HEK293 (cell line): ENCODE results near the gene PDZD2.

Experiments used
- CTCF ChIA-PET: fragments of 350-600 bp; formaldehyde crosslinking; extraction: SDS; loops from one replicate; lab custom pipeline; 2021; ENCODE audit warnings: antibody characterized with exemption; lab: Yijun Ruan, JAX
- POLR2A ChIA-PET: fragments of 300-600 bp; formaldehyde crosslinking; extraction: SDS; loops from one replicate; lab custom pipeline; 2020; ENCODE audit warnings: antibody characterized with exemption, inconsistent platforms; lab: Yijun Ruan, JAX
- H3K27ac ChIP-seq: fragments of 200-500 bp; sonication (Bioruptor generic); 2 replicates; pipeline ENCODE4 v1.5.1; 2014; ENCODE audit warnings: low read depth, low read length, control low read depth, inconsistent platforms; ENCODE audit errors: extremely low read depth
- H3K36me3 ChIP-seq, 2 experiments: fragments of 200-500 bp in 1 of 2; sonication (Bioruptor generic) in 1 of 2; 1 replicate in 1 of 2; 2 replicates in 1 of 2; pipeline ENCODE4 v1.5.1; 2014 to 2017; ENCODE audit warnings: inconsistent platforms in 2 of 2, low read length in 2 of 2; ENCODE audit not compliant: control insufficient read depth in 2 of 2, insufficient read depth in 1 of 2
- H3K4me1 ChIP-seq: fragments of 200-500 bp; sonication (Bioruptor generic); 2 replicates; pipeline ENCODE4 v1.5.1; 2014; ENCODE audit warnings: mild to moderate bottlenecking, low read length, inconsistent platforms; ENCODE audit not compliant: control insufficient read depth, insufficient read depth
- H3K4me3 ChIP-seq: 2 replicates; pipeline ENCODE4 v1.5.1; 2011; ENCODE audit warnings: low read depth, mild to moderate bottlenecking, control low read depth, low read length, moderate library complexity
- H3K9me3 ChIP-seq: fragments of 200-500 bp; sonication (Bioruptor generic); 2 replicates; pipeline ENCODE4 v1.5.1; 2014; ENCODE audit warnings: low read depth, low read length, inconsistent platforms; ENCODE audit not compliant: control insufficient read depth, insufficient read depth
- GLIS2 ChIP-seq: fragments of 450-650 bp; formaldehyde crosslinking; IDR thresholded peaks from 2 replicates; pipeline ENCODE4 v1.5.1; 2016; ENCODE audit warnings: missing biosample characterization, missing genetic modification characterization
- OVOL3 ChIP-seq: fragments of 450-650 bp; formaldehyde crosslinking; IDR thresholded peaks from 2 replicates; pipeline ENCODE4 v1.5.1; 2016; ENCODE audit warnings: missing biosample characterization, missing genetic modification characterization
- ZNF114 ChIP-seq: fragments of 450-650 bp; formaldehyde crosslinking; IDR thresholded peaks from 2 replicates; pipeline ENCODE4 v1.5.0; 2017; ENCODE audit warnings: missing biosample characterization, missing genetic modification characterization
- ZNF133 ChIP-seq: fragments of 450-650 bp; formaldehyde crosslinking; IDR thresholded peaks from 2 replicates; pipeline ENCODE4 v1.5.1; 2016; ENCODE audit warnings: missing biosample characterization, missing genetic modification characterization
- ZNF239 ChIP-seq: fragments of 450-650 bp; formaldehyde crosslinking; IDR thresholded peaks from 2 replicates; pipeline ENCODE4 v1.5.1; 2016; ENCODE audit warnings: missing biosample characterization, missing genetic modification characterization
- ZNF311 ChIP-seq: fragments of 450-650 bp; formaldehyde crosslinking; IDR thresholded peaks from 2 replicates; pipeline ENCODE4 v1.5.1; 2017; ENCODE audit warnings: missing biosample characterization, missing genetic modification characterization, borderline replicate concordance
- ZNF433 ChIP-seq: fragments of 450-650 bp; formaldehyde crosslinking; IDR thresholded peaks from 2 replicates; pipeline ENCODE4 v1.5.1; 2016; ENCODE audit warnings: missing biosample characterization, missing genetic modification characterization, low read depth
- ZNF501 ChIP-seq: fragments of 450-650 bp; formaldehyde crosslinking; IDR thresholded peaks from 2 replicates; pipeline ENCODE4 v1.5.1; 2016; ENCODE audit warnings: missing biosample characterization, missing genetic modification characterization
- ZNF560 ChIP-seq: fragments of 450-650 bp; formaldehyde crosslinking; IDR thresholded peaks from 2 replicates; pipeline ENCODE4 v1.5.1; 2017; ENCODE audit warnings: missing biosample characterization, missing genetic modification characterization, borderline replicate concordance
- ZNF670 ChIP-seq: fragments of 450-650 bp; formaldehyde crosslinking; IDR thresholded peaks from 2 replicates; pipeline ENCODE4 v1.5.1; 2016; ENCODE audit warnings: missing biosample characterization, missing genetic modification characterization, low read depth
- ZNF701 ChIP-seq: fragments of 450-650 bp; formaldehyde crosslinking; IDR thresholded peaks from 2 replicates; pipeline ENCODE4 v1.5.1; 2016; ENCODE audit warnings: missing biosample characterization, missing genetic modification characterization
- ZNF747 ChIP-seq: fragments of 450-650 bp; formaldehyde crosslinking; IDR thresholded peaks from 2 replicates; pipeline ENCODE4 v1.5.1; 2016; ENCODE audit warnings: missing biosample characterization, missing genetic modification characterization
- ZSCAN23 ChIP-seq: fragments of 450-650 bp; formaldehyde crosslinking; IDR thresholded peaks from 2 replicates; pipeline ENCODE4 v1.5.1; 2016; ENCODE audit warnings: missing biosample characterization, missing genetic modification characterization
- TF ChIP-seq, protein P1 (sequence below): fragments of 450-650 bp; formaldehyde crosslinking; IDR thresholded peaks from 2 replicates; pipeline ENCODE4 v1.5.1; 2017; ENCODE audit warnings: missing biosample characterization, missing genetic modification characterization
- TF ChIP-seq, protein P2 (sequence below): fragments of 450-650 bp; formaldehyde crosslinking; conservative IDR thresholded peaks from 2 replicates; pipeline ENCODE4 v1.5.1; 2016; ENCODE audit warnings: low read depth, missing biosample characterization, missing genetic modification characterization
- TF ChIP-seq, protein P3 (sequence below): fragments of 450-650 bp; formaldehyde crosslinking; IDR thresholded peaks from 2 replicates; pipeline ENCODE4 v1.5.1; 2016; ENCODE audit warnings: missing biosample characterization, missing genetic modification characterization

Gene PDZD2

DNA sequence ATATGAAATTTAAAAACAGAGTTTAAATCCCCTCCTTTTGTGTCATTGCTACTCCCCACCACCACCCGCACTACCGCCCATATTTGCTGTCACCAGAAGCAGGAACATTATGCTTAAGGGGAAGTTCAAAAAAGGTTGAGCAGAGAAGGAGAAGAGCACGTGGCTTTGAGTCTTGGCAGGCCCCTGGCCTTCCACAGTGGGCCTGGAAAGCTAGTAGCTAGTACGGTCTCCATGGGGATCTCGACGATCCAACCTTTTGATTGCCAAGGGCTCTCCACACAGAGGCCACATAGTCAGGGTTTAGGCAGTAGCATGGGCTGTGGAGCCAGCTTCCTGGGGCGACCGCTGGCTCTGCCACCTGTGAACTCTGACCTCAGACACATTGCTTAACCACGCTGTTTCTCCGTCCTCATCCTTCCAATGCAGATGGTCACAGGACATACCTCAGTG, 445.1 kb downstream of the PDZD2 start:
- Histone ChIP-seq H3K27ac (no peak overlapping the region), H3K9me3 (no peaks in the 10 kb centered on the region), H3K4me3 (no peak overlapping the region), H3K4me1 (no peaks in the 10 kb centered on the region), H3K36me3 (no peaks in the 10 kb centered on the region; a peak in 1 of 3 replicates)
- ChIA-PET POLR2A (no interaction called here), CTCF (interaction anchor here (2.0 kb wide), 1 partner anchor 9 kb away, joined by 8 read pairs; no protein-coding TSS in a partner anchor)
- TF ChIP-seq ZNF670 (tag by site-specific recombination), result no peak
- TF ChIP-seq GLIS2, result no peak
- TF ChIP-seq, protein P1, sequence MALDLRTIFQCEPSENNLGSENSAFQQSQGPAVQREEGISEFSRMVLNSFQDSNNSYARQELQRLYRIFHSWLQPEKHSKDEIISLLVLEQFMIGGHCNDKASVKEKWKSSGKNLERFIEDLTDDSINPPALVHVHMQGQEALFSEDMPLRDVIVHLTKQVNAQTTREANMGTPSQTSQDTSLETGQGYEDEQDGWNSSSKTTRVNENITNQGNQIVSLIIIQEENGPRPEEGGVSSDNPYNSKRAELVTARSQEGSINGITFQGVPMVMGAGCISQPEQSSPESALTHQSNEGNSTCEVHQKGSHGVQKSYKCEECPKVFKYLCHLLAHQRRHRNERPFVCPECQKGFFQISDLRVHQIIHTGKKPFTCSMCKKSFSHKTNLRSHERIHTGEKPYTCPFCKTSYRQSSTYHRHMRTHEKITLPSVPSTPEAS (tag by site-specific recombination), result no peak
- TF ChIP-seq, protein P2, sequence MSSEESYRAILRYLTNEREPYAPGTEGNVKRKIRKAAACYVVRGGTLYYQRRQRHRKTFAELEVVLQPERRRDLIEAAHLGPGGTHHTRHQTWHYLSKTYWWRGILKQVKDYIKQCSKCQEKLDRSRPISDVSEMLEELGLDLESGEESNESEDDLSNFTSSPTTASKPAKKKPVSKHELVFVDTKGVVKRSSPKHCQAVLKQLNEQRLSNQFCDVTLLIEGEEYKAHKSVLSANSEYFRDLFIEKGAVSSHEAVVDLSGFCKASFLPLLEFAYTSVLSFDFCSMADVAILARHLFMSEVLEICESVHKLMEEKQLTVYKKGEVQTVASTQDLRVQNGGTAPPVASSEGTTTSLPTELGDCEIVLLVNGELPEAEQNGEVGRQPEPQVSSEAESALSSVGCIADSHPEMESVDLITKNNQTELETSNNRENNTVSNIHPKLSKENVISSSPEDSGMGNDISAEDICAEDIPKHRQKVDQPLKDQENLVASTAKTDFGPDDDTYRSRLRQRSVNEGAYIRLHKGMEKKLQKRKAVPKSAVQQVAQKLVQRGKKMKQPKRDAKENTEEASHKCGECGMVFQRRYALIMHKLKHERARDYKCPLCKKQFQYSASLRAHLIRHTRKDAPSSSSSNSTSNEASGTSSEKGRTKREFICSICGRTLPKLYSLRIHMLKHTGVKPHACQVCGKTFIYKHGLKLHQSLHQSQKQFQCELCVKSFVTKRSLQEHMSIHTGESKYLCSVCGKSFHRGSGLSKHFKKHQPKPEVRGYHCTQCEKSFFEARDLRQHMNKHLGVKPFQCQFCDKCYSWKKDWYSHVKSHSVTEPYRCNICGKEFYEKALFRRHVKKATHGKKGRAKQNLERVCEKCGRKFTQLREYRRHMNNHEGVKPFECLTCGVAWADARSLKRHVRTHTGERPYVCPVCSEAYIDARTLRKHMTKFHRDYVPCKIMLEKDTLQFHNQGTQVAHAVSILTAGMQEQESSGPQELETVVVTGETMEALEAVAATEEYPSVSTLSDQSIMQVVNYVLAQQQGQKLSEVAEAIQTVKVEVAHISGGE (tag by site-specific recombination), result no peak
- no peak for TF ChIP-seq ZNF701 (tag by site-specific recombination)

DNA sequence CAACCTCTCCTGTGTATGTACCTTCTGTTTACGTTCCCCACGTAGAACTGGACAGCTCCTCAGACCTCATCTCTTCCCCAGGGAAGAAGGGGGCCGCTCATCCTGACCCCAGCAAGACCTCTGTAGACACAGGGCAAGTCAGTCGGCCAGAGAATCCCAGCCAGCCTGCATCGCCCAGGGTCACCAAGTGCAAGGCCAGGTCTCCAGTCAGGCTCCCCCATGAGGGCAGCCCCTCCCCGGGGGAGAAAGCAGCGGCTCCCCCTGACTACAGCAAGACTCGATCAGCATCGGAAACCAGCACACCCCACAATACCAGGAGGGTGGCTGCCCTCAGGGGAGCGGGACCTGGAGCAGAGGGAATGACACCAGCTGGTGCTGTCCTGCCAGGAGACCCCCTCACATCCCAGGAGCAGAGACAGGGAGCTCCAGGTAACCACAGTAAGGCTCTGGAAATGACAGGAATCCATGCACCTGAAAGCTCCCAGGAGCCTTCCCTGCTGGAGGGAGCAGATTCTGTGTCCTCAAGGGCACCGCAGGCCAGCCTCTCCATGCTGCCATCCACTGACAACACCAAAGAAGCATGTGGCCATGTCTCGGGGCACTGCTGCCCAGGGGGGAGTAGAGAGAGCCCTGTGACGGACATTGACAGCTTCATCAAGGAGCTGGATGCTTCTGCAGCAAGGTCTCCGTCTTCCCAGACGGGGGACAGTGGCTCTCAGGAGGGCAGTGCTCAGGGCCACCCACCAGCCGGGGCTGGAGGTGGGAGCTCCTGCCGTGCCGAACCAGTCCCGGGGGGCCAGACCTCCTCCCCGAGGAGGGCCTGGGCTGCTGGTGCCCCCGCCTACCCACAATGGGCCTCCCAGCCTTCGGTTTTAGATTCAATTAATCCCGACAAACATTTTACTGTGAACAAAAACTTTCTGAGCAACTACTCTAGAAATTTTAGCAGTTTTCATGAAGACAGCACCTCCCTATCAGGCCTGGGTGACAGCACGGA, 448.5 kb downstream of the PDZD2 start:
- Histone ChIP-seq H3K27ac (no peak overlapping the region), H3K9me3 (no peaks in the 10 kb centered on the region), H3K36me3 (no peaks in the 10 kb centered on the region), H3K4me1 (no peaks in the 10 kb centered on the region), H3K4me3 (no peak overlapping the region)
- POLR2A ChIA-PET, result interaction anchor here (0.5 kb wide), 1 partner anchor 67 kb away, joined by 3 read pairs; no protein-coding TSS in a partner anchor
- CTCF ChIA-PET, result interaction anchor here (0.7 to 2.5 kb wide), 3 partner anchors 10 to 1557 kb away, joined by 3 to 11 read pairs (median 11); no protein-coding TSS in a partner anchor
- TF ChIP-seq ZNF433 (no peak), ZNF114 (tag by site-specific recombination) (no peak), ZNF311 (no peak), ZNF239 (tag by site-specific recombination) (no peak)

DNA sequence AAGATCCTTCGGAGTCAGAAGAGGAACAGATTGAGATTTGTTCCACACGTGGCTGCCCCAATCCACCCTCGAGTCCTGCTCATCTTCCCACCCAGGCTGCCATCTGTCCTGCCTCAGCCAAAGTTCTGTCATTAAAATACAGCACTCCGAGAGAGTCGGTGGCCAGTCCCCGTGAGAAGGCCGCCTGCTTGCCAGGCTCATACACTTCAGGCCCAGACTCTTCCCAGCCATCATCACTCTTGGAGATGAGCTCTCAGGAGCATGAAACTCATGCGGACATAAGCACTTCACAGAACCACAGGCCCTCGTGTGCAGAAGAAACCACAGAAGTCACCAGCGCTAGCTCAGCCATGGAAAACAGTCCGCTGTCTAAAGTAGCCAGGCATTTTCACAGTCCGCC, 449.3 kb downstream of the PDZD2 start:
- POLR2A ChIA-PET, result interaction anchor here (0.5 kb wide), 1 partner anchor 67 kb away, joined by 3 read pairs; no protein-coding TSS in a partner anchor

More for the DNA sequence above, 449.3 kb downstream of the PDZD2 start:
- H3K27ac ChIP-seq, result no peak overlapping the region
- no peaks in the 10 kb centered on the region for H3K4me1 ChIP-seq
- CTCF ChIA-PET, result interaction anchor here (1.0 to 2.1 kb wide), 2 partner anchors 10 to 11 kb away, joined by 3 to 11 read pairs; no protein-coding TSS in a partner anchor
- H3K9me3 ChIP-seq, result no peaks in the 10 kb centered on the region
- no peaks in the 10 kb centered on the region for H3K36me3 ChIP-seq
- H3K4me3 ChIP-seq, result no peak overlapping the region
- TF ChIP-seq ZNF501 (no peak), ZNF747 (tag by site-specific recombination) (no peak), ZSCAN23 (tag by site-specific recombination) (no peak), ZNF560 (no peak), OVOL3 (tag by site-specific recombination) (no peak), ZNF133 (tag by site-specific recombination) (no peak)
- TF ChIP-seq, protein P3, sequence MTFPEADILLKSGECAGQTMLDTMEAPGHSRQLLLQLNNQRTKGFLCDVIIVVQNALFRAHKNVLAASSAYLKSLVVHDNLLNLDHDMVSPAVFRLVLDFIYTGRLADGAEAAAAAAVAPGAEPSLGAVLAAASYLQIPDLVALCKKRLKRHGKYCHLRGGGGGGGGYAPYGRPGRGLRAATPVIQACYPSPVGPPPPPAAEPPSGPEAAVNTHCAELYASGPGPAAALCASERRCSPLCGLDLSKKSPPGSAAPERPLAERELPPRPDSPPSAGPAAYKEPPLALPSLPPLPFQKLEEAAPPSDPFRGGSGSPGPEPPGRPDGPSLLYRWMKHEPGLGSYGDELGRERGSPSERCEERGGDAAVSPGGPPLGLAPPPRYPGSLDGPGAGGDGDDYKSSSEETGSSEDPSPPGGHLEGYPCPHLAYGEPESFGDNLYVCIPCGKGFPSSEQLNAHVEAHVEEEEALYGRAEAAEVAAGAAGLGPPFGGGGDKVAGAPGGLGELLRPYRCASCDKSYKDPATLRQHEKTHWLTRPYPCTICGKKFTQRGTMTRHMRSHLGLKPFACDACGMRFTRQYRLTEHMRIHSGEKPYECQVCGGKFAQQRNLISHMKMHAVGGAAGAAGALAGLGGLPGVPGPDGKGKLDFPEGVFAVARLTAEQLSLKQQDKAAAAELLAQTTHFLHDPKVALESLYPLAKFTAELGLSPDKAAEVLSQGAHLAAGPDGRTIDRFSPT (tag by site-specific recombination), result no peak
